GM12801 (cell line): Measurements from ENCODE around the gene SYNRG.

Experiments used
- CTCF ChIP-seq: IDR thresholded peaks from one replicate; pipeline ENCODE4 v1.5.1; 2011; ENCODE audit warnings: control low read depth; ENCODE audit not compliant: insufficient read length; ENCODE audit errors: extremely low read depth

SYNRG gene

GRCh38 chr17:37547986-37548385, 61.2 kb downstream of the SYNRG start:
- no peak for TF ChIP-seq CTCF

GRCh38 chr17:37546302-37546701, 62.9 kb downstream of the SYNRG start:
- no peak for TF ChIP-seq CTCF

DNA sequence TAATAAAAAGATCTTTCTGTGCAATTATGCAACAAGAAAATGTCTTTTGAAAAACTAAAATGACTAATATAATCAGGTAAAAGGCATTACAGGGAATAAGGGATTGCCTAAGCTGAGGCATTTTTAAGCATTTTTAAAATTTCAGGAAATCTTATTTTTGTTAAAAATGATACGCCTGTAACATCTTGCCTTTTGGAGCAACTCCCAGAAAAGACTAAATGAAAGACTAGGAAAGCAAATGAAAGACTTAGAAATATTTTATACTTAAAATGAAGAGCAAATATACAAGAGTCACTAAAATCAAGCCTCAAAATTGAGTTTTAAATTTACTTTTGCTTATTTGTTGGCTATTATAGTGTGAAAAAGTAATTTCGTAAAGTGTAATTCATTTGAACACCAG, 63.7 kb downstream of the SYNRG start:
- TF ChIP-seq CTCF: no peak

DNA sequence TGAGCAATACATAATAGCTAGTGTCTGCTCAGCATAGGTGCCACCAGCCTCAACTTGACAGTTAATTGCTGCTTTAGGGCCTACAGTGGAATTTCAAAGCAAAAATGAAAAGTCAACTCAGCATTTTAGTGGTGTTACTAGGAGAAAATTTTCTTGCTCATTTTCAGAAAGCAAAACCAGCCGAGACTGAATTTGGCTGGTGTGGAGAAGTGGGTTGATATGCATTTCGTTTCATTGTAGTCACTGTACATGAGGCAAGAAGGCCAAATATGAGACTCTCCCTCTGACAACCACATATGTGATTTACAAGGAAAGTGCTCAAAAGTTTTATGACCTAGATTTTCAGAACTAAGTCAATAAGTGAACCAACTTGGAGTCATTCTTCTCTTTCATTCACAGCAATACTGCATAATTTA, 65.6 kb downstream of the SYNRG start:
- no peak for TF ChIP-seq CTCF

GRCh38 chr17:37541880-37542660, 67.1 kb downstream of the SYNRG start:
- TF ChIP-seq CTCF: no peak

GRCh38 chr17:37538981-37539659, 70.1 kb downstream of the SYNRG start:
- TF ChIP-seq CTCF: no peak

GRCh38 chr17:37535906-37536305, 73.3 kb downstream of the SYNRG start:
- no peak for TF ChIP-seq CTCF
